Right lobe of liver (tissue), 4 donors: Measurements from ENCODE around the gene ASGR1.

Experiments
- POLR2A ChIP-seq: fragments of 450-650 bp; IDR thresholded peaks from one replicate; pipeline ENCODE4 v1.6.1; 2017; ENCODE audit warnings: antibody characterized with exemption, mild to moderate bottlenecking
- TF ChIP-seq, protein P1 (sequence below), 4 donors: fragments of 200-600 bp in 3 of 4; fragments of 450-650 bp in 1 of 4; IDR thresholded peaks; one replicate each; pipeline versions ENCODE4 v1.5.1 to v1.8.0; 2016 to 2022; ENCODE audit warnings: antibody characterized with exemption in 4 of 4, mild to moderate bottlenecking in 2 of 4
- donor health status: DM: no; HTN: no; CAD: no.
- donor health status: DM: no; HTN: no; CAD: no.
- donor health status: DM: no; HTN: yes; CAD: no.

DNA sequence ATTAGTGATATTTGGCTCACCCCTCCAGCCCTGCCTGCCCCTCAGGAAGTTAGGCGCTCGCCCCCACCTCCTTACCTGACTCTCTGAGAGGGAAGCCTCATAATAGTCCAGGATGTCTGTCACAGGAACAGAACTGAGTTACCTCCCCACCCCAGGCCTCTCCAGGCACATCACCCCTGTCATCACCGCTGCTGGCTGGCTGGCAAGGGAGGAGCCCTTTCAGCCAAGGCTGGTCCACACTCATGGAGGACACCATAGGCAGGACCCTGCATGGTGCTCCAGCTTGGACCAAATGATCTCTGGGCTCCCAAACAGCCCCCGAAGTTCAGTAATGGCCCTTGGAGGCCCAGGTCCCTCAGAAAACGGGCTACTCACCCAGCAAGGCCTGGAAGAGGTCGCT is 39.0 kb upstream of the ASGR1 start:
- TF ChIP-seq, protein P1, sequence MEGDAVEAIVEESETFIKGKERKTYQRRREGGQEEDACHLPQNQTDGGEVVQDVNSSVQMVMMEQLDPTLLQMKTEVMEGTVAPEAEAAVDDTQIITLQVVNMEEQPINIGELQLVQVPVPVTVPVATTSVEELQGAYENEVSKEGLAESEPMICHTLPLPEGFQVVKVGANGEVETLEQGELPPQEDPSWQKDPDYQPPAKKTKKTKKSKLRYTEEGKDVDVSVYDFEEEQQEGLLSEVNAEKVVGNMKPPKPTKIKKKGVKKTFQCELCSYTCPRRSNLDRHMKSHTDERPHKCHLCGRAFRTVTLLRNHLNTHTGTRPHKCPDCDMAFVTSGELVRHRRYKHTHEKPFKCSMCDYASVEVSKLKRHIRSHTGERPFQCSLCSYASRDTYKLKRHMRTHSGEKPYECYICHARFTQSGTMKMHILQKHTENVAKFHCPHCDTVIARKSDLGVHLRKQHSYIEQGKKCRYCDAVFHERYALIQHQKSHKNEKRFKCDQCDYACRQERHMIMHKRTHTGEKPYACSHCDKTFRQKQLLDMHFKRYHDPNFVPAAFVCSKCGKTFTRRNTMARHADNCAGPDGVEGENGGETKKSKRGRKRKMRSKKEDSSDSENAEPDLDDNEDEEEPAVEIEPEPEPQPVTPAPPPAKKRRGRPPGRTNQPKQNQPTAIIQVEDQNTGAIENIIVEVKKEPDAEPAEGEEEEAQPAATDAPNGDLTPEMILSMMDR (IDR thresholded peaks at IDR 0.05): no peak
- no peak for TF ChIP-seq POLR2A
